Activated naive CD8-positive, alpha-beta T cell treated with anti-CD3 and anti-CD28 coated beads, Interleukin-2, amount 50 U/mL, for 24 hours (primary cell): ENCODE results near the gene SLC5A5.
"Not testable (repeated sequence)": the region's sequence is repeated elsewhere in the genome, so short reads cannot be mapped to it uniquely, and the experiment has no call there.

ENCODE experiments used
- ATAC-seq: fragments of 150-1000 bp; cut with Tn5 transposase; one replicate; pipeline ENCODE4 v1.10.0; 2021
- DNase-seq: peaks from one replicate; pipeline ENCODE4 v3.0.0; 2021
- H3K27ac Mint-ChIP-seq: one replicate; pipeline ENCODE4 v1.8.0; 2021; ENCODE audit warnings: mild to moderate bottlenecking, mixed read lengths
- H3K27me3 Mint-ChIP-seq: one replicate; pipeline ENCODE4 v1.8.0; 2021; ENCODE audit warnings: mixed read lengths
- H3K36me3 Mint-ChIP-seq: one replicate; pipeline ENCODE4 v1.8.0; 2021; ENCODE audit warnings: low read depth, mixed read lengths
- H3K4me1 Mint-ChIP-seq: one replicate; pipeline ENCODE4 v1.8.0; 2021; ENCODE audit warnings: mixed read lengths
- H3K4me3 Mint-ChIP-seq: one replicate; pipeline ENCODE4 v1.8.0; 2021; ENCODE audit warnings: mild to moderate bottlenecking, moderate library complexity, mixed read lengths
- H3K9me3 Mint-ChIP-seq: one replicate; pipeline ENCODE4 v1.8.0; 2021; ENCODE audit warnings: mixed read lengths

The SLC5A5 gene

DNA sequence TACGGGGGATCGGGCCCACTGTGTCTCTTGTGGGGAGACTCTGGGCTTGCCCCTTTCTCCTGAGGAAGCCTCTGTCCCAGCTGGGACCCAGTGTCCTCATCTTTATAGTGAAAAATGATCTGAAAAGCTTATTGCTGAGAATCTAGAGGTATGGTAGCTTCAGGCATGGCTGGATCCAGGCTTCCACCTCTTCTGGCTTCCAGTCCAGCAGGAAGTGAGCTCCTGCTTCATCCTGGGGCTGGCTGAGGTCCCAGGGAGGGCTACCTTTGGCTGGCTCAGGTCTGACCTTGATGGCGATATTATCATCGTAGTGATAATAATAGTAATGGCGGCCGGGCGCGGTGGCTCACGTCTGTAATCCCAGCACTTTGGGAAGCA is 3.0 kb downstream of the SLC5A5 start:
- Mint-ChIP-seq H3K27me3 (no peaks in the 10 kb centered on the region), H3K9me3 (no peaks in the 10 kb centered on the region), H3K4me1 (peaks cover 14% of the 10 kb centered on the region), H3K4me3 (peak overlapping the region; percentile 29), H3K36me3 (no peaks in the 10 kb centered on the region), H3K27ac (no peak overlapping the region)
- no peak for DNase-seq
- no peak for ATAC-seq

DNA sequence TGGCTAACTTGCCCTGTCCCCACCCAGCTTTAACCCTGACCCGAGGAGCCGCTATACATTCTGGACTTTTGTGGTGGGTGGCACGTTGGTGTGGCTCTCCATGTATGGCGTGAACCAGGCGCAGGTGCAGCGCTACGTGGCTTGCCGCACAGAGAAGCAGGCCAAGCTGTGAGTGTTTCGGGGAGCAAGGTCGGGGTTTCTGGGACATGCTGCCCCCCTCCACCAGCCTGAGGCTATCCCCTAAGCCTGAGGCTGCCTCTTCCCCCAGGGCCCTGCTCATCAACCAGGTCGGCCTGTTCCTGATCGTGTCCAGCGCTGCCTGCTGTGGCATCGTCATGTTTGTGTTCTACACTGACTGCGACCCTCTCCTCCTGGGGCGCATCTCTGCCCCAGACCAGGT is 6.0 kb downstream of the SLC5A5 start:
- Mint-ChIP-seq H3K36me3 (no peaks in the 10 kb centered on the region), H3K4me1 (peaks cover 6% of the 10 kb centered on the region), H3K27me3 (no peaks in the 10 kb centered on the region), H3K9me3 (no peaks in the 10 kb centered on the region), H3K4me3 (no peak overlapping the region), H3K27ac (no peak overlapping the region)
- DNase-seq = no peak
- no peak for ATAC-seq

DNA sequence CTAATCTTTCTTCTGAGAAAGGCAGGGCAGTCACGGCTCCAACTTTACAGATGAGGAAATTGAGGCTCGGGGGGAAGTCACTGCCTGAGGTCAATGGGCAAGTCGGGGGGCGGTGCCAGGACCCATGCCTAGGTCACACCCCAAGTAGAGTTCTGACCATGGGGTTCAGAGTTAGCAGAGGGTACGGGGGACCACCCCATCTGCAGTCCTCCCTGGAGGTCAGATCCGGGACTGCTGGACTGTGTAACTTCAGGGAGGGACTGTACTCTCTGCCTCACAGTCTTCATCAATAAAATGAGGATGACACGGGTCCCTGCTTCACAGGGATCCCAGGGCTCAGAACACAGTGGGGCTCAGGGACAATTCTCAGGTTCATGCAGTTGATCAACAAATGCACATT is 7.7 kb downstream of the SLC5A5 start:
- no peaks in the 10 kb centered on the region for H3K36me3 Mint-ChIP-seq
- no peak for ATAC-seq

DNA sequence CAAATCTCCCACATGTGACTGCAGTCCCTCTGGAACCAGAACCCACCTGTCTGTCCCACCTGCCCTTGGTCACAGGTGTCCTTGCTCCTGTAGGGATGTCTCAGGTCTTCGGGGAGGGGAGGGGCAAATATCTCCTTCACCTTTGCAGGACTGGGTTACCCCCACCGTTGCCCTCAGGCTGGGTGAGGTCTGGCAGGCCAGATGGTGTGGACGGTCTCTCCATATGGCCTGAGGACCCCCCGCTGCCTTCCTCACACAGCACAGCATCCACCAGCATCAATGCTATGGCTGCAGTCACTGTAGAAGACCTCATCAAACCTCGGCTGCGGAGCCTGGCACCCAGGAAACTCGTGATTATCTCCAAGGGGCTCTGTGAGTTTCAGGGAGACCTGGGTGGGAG is 10.0 kb downstream of the SLC5A5 start:
- no peak for DNase-seq
- H3K9me3 Mint-ChIP-seq = no peaks in the 10 kb centered on the region
- no peaks in the 10 kb centered on the region for H3K27me3 Mint-ChIP-seq
- no peak overlapping the region for H3K27ac Mint-ChIP-seq
- peaks cover 3% of the 10 kb centered on the region for H3K4me1 Mint-ChIP-seq
- H3K36me3 Mint-ChIP-seq = no peaks in the 10 kb centered on the region
- no peak overlapping the region for H3K4me3 Mint-ChIP-seq
- no peak for ATAC-seq

More for the DNA sequence above, 7.7 kb downstream of the SLC5A5 start:
- Mint-ChIP-seq H3K4me1 (no peaks in the 10 kb centered on the region), H3K9me3 (no peaks in the 10 kb centered on the region), H3K27me3 (no peaks in the 10 kb centered on the region), H3K27ac (no peak overlapping the region), H3K4me3 (no peak overlapping the region)
- no peak for DNase-seq

DNA sequence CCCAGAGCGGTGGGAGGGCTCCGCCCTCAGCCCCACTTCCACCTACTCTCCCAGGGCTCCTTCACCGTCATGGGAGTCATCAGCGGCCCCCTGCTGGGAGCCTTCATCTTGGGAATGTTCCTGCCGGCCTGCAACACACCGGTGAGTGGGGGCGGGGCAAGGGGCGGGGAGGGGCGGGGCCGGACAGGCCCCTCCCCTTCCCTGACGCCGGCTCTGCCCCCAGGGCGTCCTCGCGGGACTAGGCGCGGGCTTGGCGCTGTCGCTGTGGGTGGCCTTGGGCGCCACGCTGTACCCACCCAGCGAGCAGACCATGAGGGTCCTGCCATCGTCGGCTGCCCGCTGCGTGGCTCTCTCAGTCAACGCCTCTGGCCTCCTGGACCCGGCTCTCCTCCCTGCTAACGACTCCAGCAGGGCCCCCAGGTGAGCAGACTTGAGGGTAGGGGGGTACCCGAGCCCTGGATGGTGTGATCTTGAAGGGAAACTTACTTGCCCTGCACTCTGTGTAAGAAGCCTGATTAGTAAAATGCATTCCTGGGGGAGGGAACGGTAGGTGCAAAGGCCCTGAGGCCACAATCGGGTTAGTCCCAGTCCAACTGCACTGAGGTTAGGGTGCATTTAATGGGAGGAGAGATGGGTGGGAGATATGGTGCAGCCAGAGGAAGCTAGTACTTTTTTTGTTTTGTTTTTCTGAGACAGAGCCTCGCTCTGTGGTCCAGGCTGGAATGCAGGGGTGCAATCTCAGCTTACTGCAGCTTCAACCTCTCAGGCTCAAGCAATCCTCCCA is 12.1 kb downstream of the SLC5A5 start:
- no peaks in the 10 kb centered on the region for H3K36me3 Mint-ChIP-seq
- no peak overlapping the region for H3K4me3 Mint-ChIP-seq
- no peaks in the 10 kb centered on the region for H3K9me3 Mint-ChIP-seq
- no peaks in the 10 kb centered on the region for H3K27me3 Mint-ChIP-seq
- DNase-seq (no peak), ATAC-seq (no peak)
- H3K4me1 Mint-ChIP-seq = peaks cover 3% of the 10 kb centered on the region
- H3K27ac Mint-ChIP-seq = no peak overlapping the region

DNA sequence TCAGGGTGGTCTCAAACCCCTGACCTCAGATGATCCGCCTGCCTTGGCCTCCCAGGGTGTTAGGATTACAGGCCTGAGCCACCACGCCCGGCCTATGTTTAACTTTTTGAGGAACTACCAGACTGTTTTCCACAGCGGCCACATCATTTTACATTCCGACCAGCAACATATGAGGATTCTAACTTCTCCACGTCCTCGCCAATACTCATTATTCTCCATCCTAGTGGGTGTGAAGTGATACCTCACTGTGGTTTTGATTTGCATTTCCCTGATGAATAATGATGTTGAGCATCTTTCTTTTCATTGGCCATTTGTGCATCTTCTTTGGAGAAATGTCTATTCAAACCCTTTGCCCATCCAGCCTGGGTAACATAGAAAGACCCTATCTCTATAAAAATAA is 14.8 kb downstream of the SLC5A5 start:
- Mint-ChIP-seq H3K27me3 (no peaks in the 10 kb centered on the region), H3K4me3 (no peak overlapping the region), H3K4me1 (peaks cover 3% of the 10 kb centered on the region), H3K36me3 (no peaks in the 10 kb centered on the region), H3K9me3 (no peaks in the 10 kb centered on the region), H3K27ac (no peak overlapping the region)
- no peak for ATAC-seq
- DNase-seq = no peak

DNA sequence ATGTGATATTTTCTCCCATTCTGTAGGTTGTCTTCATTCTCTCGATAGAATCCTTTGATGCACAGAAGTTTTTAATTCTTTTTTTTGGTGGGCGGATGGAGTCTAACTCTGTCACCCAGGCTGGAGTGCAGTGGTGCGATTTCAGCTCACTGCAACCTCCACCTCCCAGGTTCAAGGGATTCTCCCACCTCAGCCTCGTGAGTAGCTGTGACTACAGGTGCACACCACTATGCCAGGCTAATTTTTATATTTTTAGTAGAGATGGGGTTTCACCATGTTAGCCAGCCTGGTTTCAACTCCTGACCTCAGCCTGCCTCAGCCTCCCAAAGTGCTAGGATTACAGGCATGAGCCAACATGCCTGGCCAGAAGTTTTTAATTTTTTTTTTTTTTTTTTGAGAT is 15.5 kb downstream of the SLC5A5 start:
- not testable (repeated sequence) for H3K27ac Mint-ChIP-seq, ATAC-seq

DNA sequence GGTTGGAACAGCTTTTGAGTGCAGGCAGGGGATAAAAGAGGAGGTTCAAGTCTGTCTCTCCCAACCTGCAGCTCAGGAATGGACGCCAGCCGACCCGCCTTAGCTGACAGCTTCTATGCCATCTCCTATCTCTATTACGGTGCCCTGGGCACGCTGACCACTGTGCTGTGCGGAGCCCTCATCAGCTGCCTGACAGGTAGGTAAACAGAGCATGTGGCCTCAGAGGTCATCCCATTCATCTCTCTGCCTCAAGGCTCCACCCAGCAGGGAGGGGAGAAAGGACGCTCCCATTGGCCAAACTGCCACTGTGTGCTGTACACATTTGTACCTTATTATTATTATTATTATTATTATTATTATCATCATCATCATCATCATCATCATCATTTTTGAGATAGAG is 16.5 kb downstream of the SLC5A5 start:
- DNase-seq (no peak), ATAC-seq (no peak)
- Mint-ChIP-seq H3K27ac (no peak overlapping the region), H3K9me3 (no peaks in the 10 kb centered on the region), H3K36me3 (no peaks in the 10 kb centered on the region), H3K27me3 (no peaks in the 10 kb centered on the region), H3K4me1 (peaks cover 3% of the 10 kb centered on the region), H3K4me3 (no peak overlapping the region)

More for the DNA sequence above, 15.5 kb downstream of the SLC5A5 start:
- H3K27me3 Mint-ChIP-seq, H3K4me3 Mint-ChIP-seq, DNase-seq, H3K4me1 Mint-ChIP-seq, H3K36me3 Mint-ChIP-seq, H3K9me3 Mint-ChIP-seq: not testable (repeated sequence)

DNA sequence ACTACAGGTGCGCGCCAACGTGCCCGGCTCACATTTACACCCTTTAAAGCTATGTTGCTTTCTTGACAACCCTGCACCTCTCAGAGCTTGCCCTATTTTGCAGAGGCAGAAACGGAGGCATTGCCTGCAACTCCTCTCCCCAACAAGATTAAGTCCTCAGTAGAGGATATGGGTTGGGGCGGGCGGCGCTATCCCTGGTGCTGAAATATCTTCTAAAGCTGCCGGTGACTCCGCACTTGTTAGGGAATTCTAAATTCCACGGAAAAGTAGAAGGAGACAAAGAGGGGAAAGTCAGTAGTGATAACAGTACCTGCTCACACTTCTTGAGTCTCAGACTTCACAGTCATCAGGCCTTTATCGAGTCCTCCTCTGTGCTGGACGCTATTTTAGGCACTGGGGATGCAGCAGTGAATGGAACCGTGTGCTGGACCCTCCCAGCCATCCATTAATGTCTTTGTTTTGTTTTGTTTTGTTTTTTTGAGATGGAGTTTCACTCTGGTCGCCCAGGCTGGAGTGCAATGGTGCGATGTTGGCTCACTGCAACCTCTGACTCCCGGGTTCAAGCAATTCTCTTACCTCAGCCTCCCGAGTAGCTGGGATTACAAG is 18.0 kb downstream of the SLC5A5 start:
- no peaks in the 10 kb centered on the region for H3K9me3 Mint-ChIP-seq
- no peak overlapping the region for H3K4me3 Mint-ChIP-seq
- H3K4me1 Mint-ChIP-seq = peaks cover 3% of the 10 kb centered on the region
- ATAC-seq = no peak
- no peak overlapping the region for H3K27ac Mint-ChIP-seq
- H3K27me3 Mint-ChIP-seq = no peaks in the 10 kb centered on the region
- DNase-seq = no peak
- H3K36me3 Mint-ChIP-seq = no peaks in the 10 kb centered on the region

DNA sequence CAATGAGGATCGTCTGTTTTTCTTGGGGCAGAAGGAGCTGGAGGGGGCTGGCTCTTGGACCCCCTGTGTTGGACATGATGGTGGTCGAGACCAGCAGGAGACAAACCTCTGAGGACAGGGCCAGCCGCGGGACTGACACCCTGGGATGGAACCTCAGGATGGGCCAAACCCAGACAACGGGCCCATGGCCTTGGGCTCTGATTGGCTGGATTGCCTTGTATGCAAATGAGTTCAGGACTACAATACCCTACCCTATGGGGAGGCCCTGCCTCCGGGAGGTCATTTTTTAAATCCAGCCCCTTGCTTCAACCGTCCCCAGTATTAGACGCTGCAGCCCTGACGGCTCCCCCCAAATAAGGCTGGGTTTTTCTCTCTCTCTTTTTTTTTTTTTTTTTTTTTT is 22.0 kb downstream of the SLC5A5 start:
- no peaks in the 10 kb centered on the region for H3K4me1 Mint-ChIP-seq
- DNase-seq (no peak), ATAC-seq (no peak)
- H3K9me3 Mint-ChIP-seq = no peaks in the 10 kb centered on the region
- no peak overlapping the region for H3K27ac Mint-ChIP-seq
- H3K27me3 Mint-ChIP-seq = peaks cover 1% of the 10 kb centered on the region
- no peak overlapping the region for H3K4me3 Mint-ChIP-seq
- no peaks in the 10 kb centered on the region for H3K36me3 Mint-ChIP-seq

DNA sequence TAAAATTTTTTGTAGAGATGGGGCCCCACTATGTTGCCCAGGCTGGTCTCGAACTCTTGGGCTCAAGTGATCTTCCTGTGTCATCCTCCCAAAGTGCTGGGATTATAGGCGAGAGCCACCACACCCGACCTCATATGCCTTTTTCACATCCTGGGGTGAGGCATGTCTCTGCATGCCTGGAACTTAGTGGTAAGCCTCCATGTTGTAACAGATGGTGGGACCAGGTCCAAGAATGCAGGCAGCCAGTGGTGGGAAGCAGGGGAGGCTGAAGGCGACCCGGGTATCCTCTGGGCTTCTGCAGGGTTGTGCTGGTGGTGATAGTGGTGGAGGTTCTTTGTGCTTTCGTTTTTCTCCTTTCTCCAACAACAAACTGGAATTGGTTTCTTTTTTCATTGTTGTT is 31.0 kb downstream of the SLC5A5 start:
- DNase-seq (no peak), ATAC-seq (no peak)
- H3K36me3 Mint-ChIP-seq = no peaks in the 10 kb centered on the region
- no peak overlapping the region for H3K4me3 Mint-ChIP-seq
- no peaks in the 10 kb centered on the region for H3K9me3 Mint-ChIP-seq
- no peak overlapping the region for H3K27ac Mint-ChIP-seq
- H3K4me1 Mint-ChIP-seq = no peaks in the 10 kb centered on the region
- peaks cover 28% of the 10 kb centered on the region for H3K27me3 Mint-ChIP-seq

DNA sequence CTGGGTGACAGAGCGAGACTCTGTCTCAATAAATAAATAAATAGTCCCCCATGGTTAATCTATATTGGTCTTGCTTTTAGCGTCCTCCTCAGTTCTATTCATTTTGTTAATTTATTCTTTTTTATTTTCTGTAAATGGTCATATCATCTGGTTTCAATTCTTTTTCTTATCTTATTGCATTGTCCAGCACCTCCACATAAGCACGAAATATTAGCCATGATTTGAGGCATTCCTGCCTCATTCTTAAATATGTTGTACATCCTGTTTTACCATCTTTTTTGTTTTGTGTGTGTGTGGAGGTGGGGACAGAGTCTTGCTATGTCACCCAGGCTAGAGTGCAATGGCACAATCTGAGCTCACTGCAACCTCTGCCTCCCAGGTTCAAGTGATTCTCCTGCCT is 36.5 kb downstream of the SLC5A5 start:
- no peak overlapping the region for H3K4me3 Mint-ChIP-seq
- H3K4me1 Mint-ChIP-seq = no peaks in the 10 kb centered on the region
- peaks cover 6% of the 10 kb centered on the region for H3K9me3 Mint-ChIP-seq
- peaks cover 6% of the 10 kb centered on the region for H3K27me3 Mint-ChIP-seq
- DNase-seq (no peak), ATAC-seq (no peak)
- peaks cover 3% of the 10 kb centered on the region for H3K36me3 Mint-ChIP-seq
- H3K27ac Mint-ChIP-seq = no peak overlapping the region

DNA sequence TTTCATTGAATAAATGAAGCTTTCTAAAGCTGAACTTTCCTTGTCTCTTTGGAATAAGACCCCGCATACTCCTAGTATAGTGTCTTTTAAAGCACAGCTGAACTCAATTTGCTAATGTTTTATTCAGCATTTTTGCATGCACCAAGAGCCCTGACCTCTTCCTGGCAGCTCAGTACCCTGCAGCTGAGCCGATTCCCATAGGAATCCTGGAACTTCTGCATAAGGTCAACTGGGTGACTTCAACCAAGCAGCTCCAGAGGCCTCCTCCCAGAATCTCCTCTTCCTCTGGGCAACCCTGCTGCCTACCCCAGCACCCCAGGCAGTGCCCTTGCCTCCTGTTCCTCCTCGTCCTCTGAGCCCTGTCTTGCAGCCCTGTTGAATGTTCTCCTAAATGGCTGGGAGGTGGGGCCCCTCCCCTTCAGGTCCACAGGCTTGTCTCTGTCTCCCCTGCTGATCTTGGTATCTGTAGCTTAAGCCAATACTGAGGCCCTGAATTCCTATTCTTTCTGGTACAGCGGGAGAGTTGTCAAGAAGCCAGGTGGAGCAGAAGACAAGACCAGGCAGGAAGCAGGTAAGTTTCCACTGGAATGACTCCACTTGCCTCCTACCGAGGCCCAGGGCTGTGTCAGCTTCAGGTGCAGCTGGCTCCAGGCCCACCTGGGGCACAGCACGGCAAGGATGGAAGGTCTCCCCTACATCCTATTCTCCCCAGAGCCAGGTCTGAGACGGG is 37.4 kb downstream of the SLC5A5 start:
- Mint-ChIP-seq H3K27me3 (peaks cover 4% of the 10 kb centered on the region), H3K36me3 (peaks cover 3% of the 10 kb centered on the region), H3K4me1 (no peaks in the 10 kb centered on the region), H3K9me3 (peaks cover 10% of the 10 kb centered on the region), H3K4me3 (no peak overlapping the region), H3K27ac (no peak overlapping the region)
- no peak for DNase-seq
- no peak for ATAC-seq

DNA sequence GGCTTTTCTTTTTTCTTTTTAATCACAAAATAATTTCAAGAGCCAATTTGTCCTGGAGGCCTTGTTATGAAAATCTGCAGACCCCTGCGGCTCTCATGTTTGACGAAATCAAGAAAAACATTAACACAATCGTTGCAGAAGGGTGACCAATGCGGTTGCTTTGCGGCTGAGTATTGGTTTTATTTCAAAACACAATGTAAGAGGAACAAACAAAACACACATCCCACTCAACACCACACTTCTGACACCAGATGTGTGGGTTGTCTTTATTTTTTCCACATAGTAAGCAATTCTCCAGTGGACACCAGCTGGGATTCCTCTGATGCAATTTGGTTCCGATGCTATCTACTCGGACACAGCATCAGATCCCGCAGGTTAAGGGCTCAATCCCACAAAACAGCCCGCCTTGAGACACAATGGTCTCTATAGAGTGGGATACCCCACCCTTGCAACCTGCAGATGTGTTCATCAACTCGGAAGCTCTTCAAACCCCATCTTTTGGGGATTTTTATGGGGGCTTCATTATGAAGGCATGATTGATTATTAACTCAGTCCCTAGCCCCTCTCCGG is 39.1 kb downstream of the SLC5A5 start:
- Mint-ChIP-seq H3K9me3 (peaks cover 10% of the 10 kb centered on the region), H3K4me1 (no peaks in the 10 kb centered on the region), H3K27ac (no peak overlapping the region), H3K36me3 (peaks cover 3% of the 10 kb centered on the region), H3K4me3 (no peak overlapping the region), H3K27me3 (peaks cover 4% of the 10 kb centered on the region)
- DNase-seq (no peak), ATAC-seq (no peak)
